GM19023 (cell line): ENCODE results near the gene CHMP1A.
"Not testable (repeated sequence)": the region's sequence is repeated elsewhere in the genome, so short reads cannot be mapped to it uniquely, and the experiment has no call there.

Experiments used
- ATAC-seq: cut with Tn5 transposase; IDR thresholded peaks from one replicate; pipeline ENCODE4 v1.9.1; 2021; ENCODE audit warnings: mild to moderate bottlenecking, moderate library complexity; ENCODE audit not compliant: unreplicated experiment

Gene CHMP1A

GRCh38 chr16:89693289-89693731 is 35.8 kb upstream of the CHMP1A start:
- ATAC-seq = no peak

- no peak for ATAC-seq
These were observed 34.6 kb upstream of the CHMP1A start for GRCh38 chr16:89691986-89692569.

GRCh38 chr16:89691231-89691985 is 33.9 kb upstream of the CHMP1A start:
- ATAC-seq = no peak

- no peak for ATAC-seq
These were observed 32.9 kb upstream of the CHMP1A start for GRCh38 chr16:89690392-89690901.

GRCh38 chr16:89689621-89690020 is 32.1 kb upstream of the CHMP1A start:
- ATAC-seq = not testable (repeated sequence)

- no peak for ATAC-seq
These were observed 31.6 kb upstream of the CHMP1A start for GRCh38 chr16:89689142-89689541.

- no peak for ATAC-seq
These were observed 30.9 kb upstream of the CHMP1A start for GRCh38 chr16:89688395-89688794.

GRCh38 chr16:89687092-89687940 is 29.8 kb upstream of the CHMP1A start:
- ATAC-seq = peak; percentile 51

- peak; percentile 70 for ATAC-seq
These were observed 29.1 kb upstream of the CHMP1A start, which contains the start of gene CDK10 for GRCh38 chr16:89686520-89687091. Gene CDK10, plus strand, starts transcription at chr16:89686689. Its CDS starts 22 bp downstream, at chr16:89686711.

- no peak for ATAC-seq
These were observed 28.4 kb upstream of the CHMP1A start for GRCh38 chr16:89685916-89686315.

- ATAC-seq = no peak
These were observed 20.8 kb upstream of the CHMP1A start for GRCh38 chr16:89678258-89678657.

- ATAC-seq = no peak
These were observed 14.9 kb upstream of the CHMP1A start for GRCh38 chr16:89672177-89672941.

- not testable (repeated sequence) for ATAC-seq
These were observed 14.1 kb upstream of the CHMP1A start for GRCh38 chr16:89671565-89671964.

- no peak for ATAC-seq
These were observed 13.3 kb upstream of the CHMP1A start for GRCh38 chr16:89670496-89671431.

- ATAC-seq = no peak
These were observed 12.2 kb upstream of the CHMP1A start for GRCh38 chr16:89669755-89670154.

GRCh38 chr16:89668790-89669158 is 11.3 kb upstream of the CHMP1A start:
- ATAC-seq = no peak

- ATAC-seq = no peak
These were observed 10.1 kb upstream of the CHMP1A start for GRCh38 chr16:89667633-89668032.

- not testable (repeated sequence) for ATAC-seq
These were observed 9.5 kb upstream of the CHMP1A start for GRCh38 chr16:89667000-89667399.

GRCh38 chr16:89664238-89664637 is 6.7 kb upstream of the CHMP1A start:
- ATAC-seq = not testable (repeated sequence)
